Brain microvascular endothelial cell (primary cell): ENCODE data around the gene SLC25A11.

ENCODE experiments used
- DNase-seq: peaks from one replicate; pipeline ENCODE4 v3.0.0-alpha.2; 2020
- H3K27ac ChIP-seq: fragments of 250-450 bp; sonication (Bioruptor Pico); 2 replicates; pipeline ENCODE4 v1.5.1; 2020; ENCODE audit warnings: mild to moderate bottlenecking, moderate library complexity
- H3K27me3 ChIP-seq: fragments of 250-450 bp; sonication (Bioruptor Pico); replicated peaks from 2 replicates; pipeline ENCODE4 v1.5.1; 2020; ENCODE audit warnings: mild to moderate bottlenecking
- H3K36me3 ChIP-seq: fragments of 250-450 bp; sonication (Bioruptor Pico); replicated peaks from 2 replicates; pipeline ENCODE4 v1.5.1; 2020; ENCODE audit warnings: mild to moderate bottlenecking
- H3K4me3 ChIP-seq: 2 replicates; pipeline ENCODE4 v1.5.1; 2011; ENCODE audit warnings: low read depth, mild to moderate bottlenecking, control low read depth, low read length, moderate library complexity
- in situ Hi-C: cut with HindIII; loops from 2 replicates; pipeline ENCODE4 v1.10.0; 2017; ENCODE audit warnings: low sequenced_read_pairs, low pct_ligation_motif_present
- TF ChIP-seq, protein P1 (sequence below): IDR thresholded peaks from 2 replicates; pipeline ENCODE4 v1.5.1; 2011; ENCODE audit warnings: low read depth, mild to moderate bottlenecking, moderate library complexity, low read length, control low read depth, inconsistent platforms; ENCODE audit errors: missing control alignments

The SLC25A11 gene

DNA sequence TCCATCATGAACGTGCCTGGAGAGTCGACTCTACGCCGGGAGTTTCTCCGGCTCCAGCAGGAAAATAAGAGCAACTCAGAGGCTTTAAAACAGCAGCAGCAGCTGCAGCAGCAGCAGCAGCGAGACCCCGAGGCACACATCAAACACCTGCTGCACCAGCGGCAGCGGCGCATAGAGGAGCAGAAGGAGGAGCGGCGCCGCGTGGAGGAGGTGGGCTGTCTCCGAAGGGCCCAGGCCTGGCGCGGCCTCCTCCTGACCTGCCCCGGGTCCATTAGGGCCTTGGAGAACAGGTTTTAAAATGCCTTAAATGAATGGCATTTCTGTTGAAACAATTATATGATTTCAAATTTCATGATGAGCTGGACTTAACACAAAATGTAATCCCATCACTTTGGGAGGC is 52.3 kb downstream of the SLC25A11 start:
- no peak overlapping the region for H3K27ac ChIP-seq
- TF ChIP-seq, protein P1, sequence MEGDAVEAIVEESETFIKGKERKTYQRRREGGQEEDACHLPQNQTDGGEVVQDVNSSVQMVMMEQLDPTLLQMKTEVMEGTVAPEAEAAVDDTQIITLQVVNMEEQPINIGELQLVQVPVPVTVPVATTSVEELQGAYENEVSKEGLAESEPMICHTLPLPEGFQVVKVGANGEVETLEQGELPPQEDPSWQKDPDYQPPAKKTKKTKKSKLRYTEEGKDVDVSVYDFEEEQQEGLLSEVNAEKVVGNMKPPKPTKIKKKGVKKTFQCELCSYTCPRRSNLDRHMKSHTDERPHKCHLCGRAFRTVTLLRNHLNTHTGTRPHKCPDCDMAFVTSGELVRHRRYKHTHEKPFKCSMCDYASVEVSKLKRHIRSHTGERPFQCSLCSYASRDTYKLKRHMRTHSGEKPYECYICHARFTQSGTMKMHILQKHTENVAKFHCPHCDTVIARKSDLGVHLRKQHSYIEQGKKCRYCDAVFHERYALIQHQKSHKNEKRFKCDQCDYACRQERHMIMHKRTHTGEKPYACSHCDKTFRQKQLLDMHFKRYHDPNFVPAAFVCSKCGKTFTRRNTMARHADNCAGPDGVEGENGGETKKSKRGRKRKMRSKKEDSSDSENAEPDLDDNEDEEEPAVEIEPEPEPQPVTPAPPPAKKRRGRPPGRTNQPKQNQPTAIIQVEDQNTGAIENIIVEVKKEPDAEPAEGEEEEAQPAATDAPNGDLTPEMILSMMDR, result no peak

More for the DNA sequence above, 52.3 kb downstream of the SLC25A11 start:
- no peak for DNase-seq
- no peaks in the 10 kb centered on the region for H3K27me3 ChIP-seq
- in situ Hi-C loops, result no loop called here
- H3K36me3 ChIP-seq, result peaks cover 57% of the 10 kb centered on the region
- no peak overlapping the region for H3K4me3 ChIP-seq
